Karpas-422 (cell line): ENCODE results near the gene CCDC80. TPM values are rescaled to one million over a fixed set of nuclear protein-coding genes. Genes with fewer than 3 reads are reported as not detected.

Experiments
- DNase-seq: peaks from one replicate; pipeline ENCODE4 v3.0.0-alpha.2; 2015
- H2AFZ ChIP-seq: fragments of 200-600 bp; sonication (generic); 2 replicates; pipeline ENCODE4 v1.6.1; 2014; ENCODE audit warnings: antibody characterized with exemption, low read length, mixed read lengths
- H3K27ac ChIP-seq: fragments of 200-600 bp; sonication (generic); 2 replicates; pipeline ENCODE4 v1.5.1; 2014; ENCODE audit warnings: mild to moderate bottlenecking, low read length, moderate library complexity
- H3K27me3 ChIP-seq: fragments of 200-600 bp; sonication (generic); 2 replicates; pipeline ENCODE4 v1.6.1; 2014; ENCODE audit warnings: low read length, mixed read lengths
- H3K36me3 ChIP-seq: fragments of 200-600 bp; sonication (generic); 2 replicates; pipeline ENCODE4 v1.6.1; 2014; ENCODE audit warnings: low read length, mixed read lengths; ENCODE audit not compliant: insufficient read depth
- H3K4me1 ChIP-seq: fragments of 200-600 bp; sonication (generic); 2 replicates; pipeline ENCODE4 v1.6.1; 2014; ENCODE audit warnings: mild to moderate bottlenecking, low read length, mixed read lengths
- H3K4me2 ChIP-seq: fragments of 200-600 bp; sonication (generic); 2 replicates; pipeline ENCODE4 v1.6.1; 2014; ENCODE audit warnings: low read length, low read depth, mild to moderate bottlenecking; ENCODE audit not compliant: poor library complexity, severe bottlenecking
- H3K4me3 ChIP-seq: fragments of 200-600 bp; sonication (generic); 2 replicates; pipeline ENCODE4 v1.5.1; 2014; ENCODE audit warnings: mild to moderate bottlenecking, antibody characterized with exemption, low read length, mixed read lengths
- H3K79me2 ChIP-seq: fragments of 200-600 bp; sonication (generic); 2 replicates; pipeline ENCODE4 v1.6.1; 2014; ENCODE audit warnings: mild to moderate bottlenecking, low read length, mixed read lengths
- H3K9ac ChIP-seq: fragments of 200-600 bp; sonication (generic); 2 replicates; pipeline ENCODE4 v1.6.0; 2014; ENCODE audit warnings: low read length
- H3K9me2 ChIP-seq: fragments of 200-600 bp; sonication (generic), shearing (Covaris generic); replicated peaks from 2 replicates; pipeline ENCODE4 v1.6.0; 2014; ENCODE audit warnings: mild to moderate bottlenecking, low read length, moderate library complexity; ENCODE audit not compliant: insufficient read depth
- H3K9me3 ChIP-seq: fragments of 300-700, 200-600 bp; sonication (generic); 2 replicates; pipeline ENCODE4 v1.6.1; 2014; ENCODE audit warnings: low read length, mixed read lengths
- H4K20me1 ChIP-seq: fragments of 200-600 bp; sonication (generic); 2 replicates; pipeline ENCODE4 v1.6.1; 2014; ENCODE audit warnings: mild to moderate bottlenecking, antibody characterized with exemption, low read length, low read depth; ENCODE audit not compliant: insufficient read depth
- total RNA-seq: library from RNA; depleted of rRNA; stranded (reverse); fragments of >200 nt; shearing (Covaris generic); gene quantifications from 2 replicates; pipeline ENCODE4 v1.2.3, GENCODE V29; 2014; ENCODE audit warnings: low replicate concordance; rRNA removed

The CCDC80 gene
- total RNA-seq, 1 experiment from 2014 or later, result not detected

DNA sequence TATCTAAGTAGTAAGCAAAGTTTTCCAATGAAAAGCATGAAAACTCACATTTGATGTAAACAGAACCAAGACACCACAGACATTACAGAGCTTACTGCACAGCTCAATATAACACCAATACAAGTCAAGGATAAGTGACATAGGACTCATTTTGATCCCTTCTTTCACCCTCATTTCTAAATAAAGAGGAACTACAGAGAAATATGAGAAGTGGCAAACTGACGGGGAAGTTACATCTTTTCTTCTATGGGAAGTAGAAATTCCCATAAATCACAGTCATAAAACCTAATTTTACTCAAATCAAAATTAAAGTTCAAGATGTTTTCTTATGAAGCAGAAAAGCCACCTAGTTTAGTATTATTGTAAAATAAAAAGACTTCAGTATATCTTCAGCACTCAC, 83.0 kb downstream of the CCDC80 start:
- H3K4me1 ChIP-seq, result peaks cover 42% of the 10 kb centered on the region
- H3K79me2 ChIP-seq, result peaks cover 83% of the 10 kb centered on the region
- H3K27ac ChIP-seq, result no peak overlapping the region
- H3K4me3 ChIP-seq, result no peak overlapping the region
- H3K36me3 ChIP-seq, result peaks cover 32% of the 10 kb centered on the region; the same call in 1 of the 2 replicates
- no peaks in the 10 kb centered on the region for H3K9me3 ChIP-seq
- no peak overlapping the region for H3K4me2 ChIP-seq
- H3K9ac ChIP-seq, result no peak overlapping the region
- H2AFZ ChIP-seq, result no peak overlapping the region
- H3K9me2 ChIP-seq, result no peaks in the 10 kb centered on the region
- 0 out of 2 replicates have a peak, but pooled peaks cover 7% of the 10 kb centered on the region for H4K20me1 ChIP-seq
- no peak for DNase-seq
- no peaks in the 10 kb centered on the region for H3K27me3 ChIP-seq

DNA sequence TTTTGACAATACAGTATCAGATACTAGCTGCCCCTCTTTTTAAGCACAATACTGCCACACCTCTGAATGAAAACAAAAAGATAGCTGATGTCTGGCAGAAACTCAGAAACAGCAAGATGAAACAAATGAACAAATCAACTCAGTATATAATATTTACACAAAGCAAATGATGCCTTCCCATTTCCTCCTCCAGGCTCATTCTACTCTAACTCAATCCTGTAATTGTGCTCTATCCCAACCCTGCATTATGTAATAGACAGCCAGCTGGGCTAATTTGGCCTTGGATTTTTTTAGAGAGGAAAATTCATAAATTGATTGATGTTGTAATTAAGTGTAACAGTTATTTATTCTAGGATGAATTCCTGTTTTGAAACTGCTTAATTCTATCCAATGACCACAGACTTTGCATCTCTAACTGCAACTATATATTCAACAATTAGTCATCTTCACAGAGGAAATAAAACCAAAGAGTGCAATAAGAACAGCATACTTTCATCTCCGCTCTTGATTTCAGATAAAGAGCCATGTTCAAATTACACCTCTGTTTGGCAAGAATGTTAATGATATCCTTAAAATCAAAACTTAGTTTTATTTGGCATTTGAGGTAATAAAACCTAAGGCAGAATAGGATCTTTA, 85.3 kb downstream of the CCDC80 start:
- H3K9me2 ChIP-seq, result no peaks in the 10 kb centered on the region
- no peak overlapping the region for H3K9ac ChIP-seq
- DNase-seq, result no peak
- H3K79me2 ChIP-seq, result peaks cover 94% of the 10 kb centered on the region
- H3K9me3 ChIP-seq, result no peaks in the 10 kb centered on the region
- H2AFZ ChIP-seq, result no peak overlapping the region
- H3K4me2 ChIP-seq, result peak overlapping the region; percentile 25
- H3K4me1 ChIP-seq, result peaks cover 42% of the 10 kb centered on the region
- H3K36me3 ChIP-seq, result peaks cover 46% of the 10 kb centered on the region; the same call in 1 of the 2 replicates
- H3K27me3 ChIP-seq, result no peaks in the 10 kb centered on the region
- 0 out of 2 replicates have a peak, but pooled peaks cover 7% of the 10 kb centered on the region for H4K20me1 ChIP-seq
- H3K4me3 ChIP-seq, result no peak overlapping the region
- peak overlapping the region; percentile 57 for H3K27ac ChIP-seq

DNA sequence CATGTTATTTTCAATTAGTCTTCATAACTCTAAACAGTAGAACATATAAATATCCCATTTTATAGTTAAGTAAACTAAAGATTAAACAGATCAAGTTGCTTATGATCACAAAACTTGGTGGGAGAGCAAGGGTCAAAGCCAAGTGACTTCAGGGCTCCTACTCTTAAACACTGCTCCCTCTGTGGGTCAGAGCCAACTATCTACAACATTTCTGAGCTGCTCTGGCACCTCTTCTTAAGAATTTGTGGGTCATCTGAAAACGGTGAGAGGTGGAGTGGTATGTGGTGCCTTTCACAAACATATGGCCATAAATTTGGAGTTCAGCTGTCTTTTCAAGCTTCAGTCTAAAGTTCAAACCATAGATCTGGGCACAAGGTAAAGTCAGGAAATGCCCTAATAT, 90.1 kb downstream of the CCDC80 start:
- Histone ChIP-seq H3K9me2 (no peaks in the 10 kb centered on the region), H3K9me3 (no peaks in the 10 kb centered on the region), H4K20me1 (no peaks in the 10 kb centered on the region), H3K4me2 (no peak overlapping the region), H3K4me1 (peaks cover 12% of the 10 kb centered on the region), H3K4me3 (no peak overlapping the region), H2AFZ (no peak overlapping the region), H3K9ac (no peak overlapping the region), H3K79me2 (peaks cover 95% of the 10 kb centered on the region), H3K27me3 (no peaks in the 10 kb centered on the region), H3K27ac (no peak overlapping the region), H3K36me3 (peaks cover 59% of the 10 kb centered on the region; the same call in 1 of the 2 replicates)
- DNase-seq, result no peak

Other genes starting within 250 kb of the CCDC80 start
- not detected in 2 replicates for gene BTLA, start 141.7 kb downstream of the CCDC80 start, total RNA-seq
- gene ATG3, start 79.2 kb downstream of the CCDC80 start, total RNA-seq, result 102 and 127 TPM in 2 replicates
- gene SLC35A5, start 79.1 kb downstream of the CCDC80 start, total RNA-seq, result 17.1 and 87.4 TPM in 2 replicates
- not detected in 2 replicates for gene CD200R1L, start 205.7 kb upstream of the CCDC80 start, total RNA-seq